Neural cell (in vitro differentiated cells): ENCODE results near the gene PAWR. TPM values are rescaled to one million over a fixed set of nuclear protein-coding genes. Genes with fewer than 3 reads are reported as not detected.

Experiments
- H2AFZ ChIP-seq: fragments of 200-600, 300-800 bp; sonication (generic), shearing (Covaris generic); 2 replicates; pipeline ENCODE4 v1.6.0; 2014; ENCODE audit warnings: low read depth, mild to moderate bottlenecking, antibody characterized with exemption, low read length, moderate library complexity
- H3F3A ChIP-seq: fragments of 200-600 bp; shearing (Covaris generic); 2 replicates; pipeline ENCODE4 v1.6.1; 2016; ENCODE audit warnings: mild to moderate bottlenecking, moderate library complexity, mixed read lengths, antibody characterized with exemption, low read length; ENCODE audit not compliant: insufficient read depth, poor library complexity, severe bottlenecking
- H3K27ac ChIP-seq: fragments of 200-600, 300-800 bp; sonication (generic), shearing (Covaris generic); 2 replicates; pipeline ENCODE4 v1.5.1; 2014; ENCODE audit warnings: mild to moderate bottlenecking, low read length, moderate library complexity
- H3K27me3 ChIP-seq: fragments of 300-800, 200-600 bp; sonication (generic), shearing (Covaris generic); 2 replicates; pipeline ENCODE4 v1.6.0; 2014; ENCODE audit warnings: mild to moderate bottlenecking, low read depth, low read length, moderate library complexity; ENCODE audit not compliant: insufficient read depth
- H3K36me3 ChIP-seq: fragments of 300-800, 200-600 bp; sonication (generic), shearing (Covaris generic); 2 replicates; pipeline ENCODE4 v1.5.1; 2014; ENCODE audit warnings: mild to moderate bottlenecking, antibody characterized with exemption, low read length, moderate library complexity; ENCODE audit not compliant: insufficient read depth
- H3K4me2 ChIP-seq: fragments of 300-800, 200-600 bp; sonication (generic), shearing (Covaris generic); 2 replicates; pipeline ENCODE4 v1.6.0; 2014; ENCODE audit warnings: mild to moderate bottlenecking, low read length
- H3K4me3 ChIP-seq: fragments of 300-800, 200-600 bp; sonication (generic), shearing (Covaris generic); 2 replicates; pipeline ENCODE4 v1.5.1; 2014; ENCODE audit warnings: mild to moderate bottlenecking, low read length, moderate library complexity
- H3K79me2 ChIP-seq: fragments of 200-600 bp; shearing (Covaris generic); replicated peaks from 2 replicates; pipeline ENCODE4 v1.6.0; 2014; ENCODE audit warnings: mild to moderate bottlenecking, low read length, moderate library complexity; ENCODE audit not compliant: insufficient read depth
- H3K9ac ChIP-seq: fragments of 300-800, 200-600 bp; sonication (generic), shearing (Covaris generic); 2 replicates; pipeline ENCODE4 v1.6.1; 2016; ENCODE audit warnings: mild to moderate bottlenecking, low read length, mixed read lengths
- H3K9me2 ChIP-seq: fragments of 200-600 bp; shearing (Covaris generic); 2 replicates; pipeline ENCODE4 v1.6.1; 2016; ENCODE audit warnings: mild to moderate bottlenecking, low read length, mixed read lengths; ENCODE audit not compliant: insufficient read depth
- H3K9me3 ChIP-seq: fragments of 200-600, 300-800 bp; sonication (generic), shearing (Covaris generic); 2 replicates; pipeline ENCODE4 v1.6.1; 2016; ENCODE audit warnings: mild to moderate bottlenecking, mixed run types, low read length, moderate library complexity, mixed read lengths
- H4K20me1 ChIP-seq: fragments of 200-600 bp; shearing (Covaris generic); 2 replicates; pipeline ENCODE4 v1.6.1; 2016; ENCODE audit warnings: mild to moderate bottlenecking, mixed run types; ENCODE audit not compliant: insufficient read depth
- EP300 ChIP-seq: fragments of 450-650 bp; conservative IDR thresholded peaks from 2 replicates; pipeline ENCODE4 v1.6.1; 2014; ENCODE audit warnings: antibody characterized with exemption, mild to moderate bottlenecking, moderate library complexity; ENCODE audit not compliant: poor library complexity, severe bottlenecking
- EZH2 ChIP-seq: fragments of 200-600, 300-800 bp; shearing (Covaris generic), sonication (generic); IDR thresholded peaks from 2 replicates; pipeline ENCODE4 v1.6.1; 2014; ENCODE audit warnings: antibody characterized with exemption, low read length, borderline replicate concordance, mild to moderate bottlenecking; ENCODE audit not compliant: insufficient read depth, poor library complexity, severe bottlenecking
- MXI1 ChIP-seq: fragments of 450-650 bp; conservative IDR thresholded peaks from 2 replicates; pipeline ENCODE4 v1.6.1; 2014; ENCODE audit warnings: antibody characterized with exemption, mild to moderate bottlenecking; ENCODE audit not compliant: poor library complexity, severe bottlenecking
- POLR2AphosphoS5 ChIP-seq: IDR thresholded peaks from 2 replicates; pipeline ENCODE4 v1.6.1; 2012
- RAD21 ChIP-seq: fragments of 450-650 bp; conservative IDR thresholded peaks from 2 replicates; pipeline ENCODE4 v1.6.1; 2014; ENCODE audit warnings: antibody characterized with exemption, mild to moderate bottlenecking, moderate library complexity
- REST ChIP-seq: IDR thresholded peaks from 2 replicates; pipeline ENCODE4 v1.6.1; 2012; ENCODE audit warnings: borderline replicate concordance
- SMC3 ChIP-seq: fragments of 450-650 bp; conservative IDR thresholded peaks from 2 replicates; pipeline ENCODE4 v1.6.1; 2014; ENCODE audit warnings: antibody characterized with exemption, mild to moderate bottlenecking, moderate library complexity; ENCODE audit not compliant: poor library complexity
- TAF1 ChIP-seq: IDR thresholded peaks from 2 replicates; pipeline ENCODE4 v1.6.1; 2012; ENCODE audit warnings: low read depth
- polyA plus RNA-seq: library from polyadenylated mRNA; depleted of rRNA; stranded (reverse); fragments of >200 nt; gene quantifications from 2 replicates; pipeline ENCODE4 v1.2.3, GENCODE V29; 2014
- TF ChIP-seq, protein P1 (sequence below): fragments of 450-650 bp; IDR thresholded peaks from 2 replicates; pipeline ENCODE4 v1.5.1; 2014; ENCODE audit warnings: antibody characterized with exemption, mild to moderate bottlenecking, moderate library complexity; ENCODE audit not compliant: poor library complexity, severe bottlenecking

PAWR gene
- polyA plus RNA-seq, 1 donor from 2014 or later, result 13.4 TPM

DNA sequence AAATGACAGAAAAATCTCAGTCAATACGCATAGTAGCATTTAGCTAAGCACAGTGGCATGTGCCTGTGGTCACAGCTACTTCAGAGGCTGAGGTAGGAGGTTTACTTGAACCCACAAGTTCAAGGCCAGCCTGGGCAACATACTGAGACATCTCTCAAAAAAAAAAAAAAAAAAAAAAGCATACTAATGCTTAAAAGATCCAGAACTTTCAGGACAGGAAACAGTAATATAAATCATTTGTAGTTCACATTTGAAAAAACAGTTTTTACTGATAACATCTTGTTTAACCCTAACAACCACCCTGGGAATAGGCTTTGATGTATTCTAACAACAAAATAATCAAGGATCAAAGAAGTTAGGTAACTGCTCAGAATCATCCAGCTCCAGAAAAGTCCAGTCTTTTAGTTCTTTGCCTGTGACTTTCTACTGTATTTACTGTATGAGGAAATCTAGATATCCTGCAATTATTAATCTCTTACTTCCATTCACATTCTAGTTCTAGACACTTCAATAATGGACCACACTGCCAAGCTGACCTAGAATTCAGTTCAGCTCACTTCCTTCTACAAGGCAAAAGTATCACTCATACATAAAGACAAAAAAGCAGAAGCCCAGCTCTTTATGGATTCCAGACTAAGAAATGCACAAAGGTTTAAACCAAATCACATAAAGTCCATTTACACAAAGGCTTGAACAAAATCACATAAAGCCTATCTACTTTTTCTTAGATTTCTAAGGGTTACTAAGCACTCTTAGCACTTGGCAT, 28.5 kb downstream of the PAWR start:
- H3K27me3 ChIP-seq, result no peaks in the 10 kb centered on the region
- H3K9ac ChIP-seq, result no peak overlapping the region
- no peaks in the 10 kb centered on the region for H3K36me3 ChIP-seq
- no peaks in the 10 kb centered on the region for H3K9me3 ChIP-seq
- TF ChIP-seq POLR2AphosphoS5 (no peak), EZH2 (no peak), RAD21 (no peak), TAF1 (no peak), EP300 (no peak), SMC3 (no peak), REST (no peak), MXI1 (no peak)
- TF ChIP-seq, protein P1, sequence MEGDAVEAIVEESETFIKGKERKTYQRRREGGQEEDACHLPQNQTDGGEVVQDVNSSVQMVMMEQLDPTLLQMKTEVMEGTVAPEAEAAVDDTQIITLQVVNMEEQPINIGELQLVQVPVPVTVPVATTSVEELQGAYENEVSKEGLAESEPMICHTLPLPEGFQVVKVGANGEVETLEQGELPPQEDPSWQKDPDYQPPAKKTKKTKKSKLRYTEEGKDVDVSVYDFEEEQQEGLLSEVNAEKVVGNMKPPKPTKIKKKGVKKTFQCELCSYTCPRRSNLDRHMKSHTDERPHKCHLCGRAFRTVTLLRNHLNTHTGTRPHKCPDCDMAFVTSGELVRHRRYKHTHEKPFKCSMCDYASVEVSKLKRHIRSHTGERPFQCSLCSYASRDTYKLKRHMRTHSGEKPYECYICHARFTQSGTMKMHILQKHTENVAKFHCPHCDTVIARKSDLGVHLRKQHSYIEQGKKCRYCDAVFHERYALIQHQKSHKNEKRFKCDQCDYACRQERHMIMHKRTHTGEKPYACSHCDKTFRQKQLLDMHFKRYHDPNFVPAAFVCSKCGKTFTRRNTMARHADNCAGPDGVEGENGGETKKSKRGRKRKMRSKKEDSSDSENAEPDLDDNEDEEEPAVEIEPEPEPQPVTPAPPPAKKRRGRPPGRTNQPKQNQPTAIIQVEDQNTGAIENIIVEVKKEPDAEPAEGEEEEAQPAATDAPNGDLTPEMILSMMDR, result no peak
- no peak overlapping the region for H2AFZ ChIP-seq
- no peak overlapping the region for H3K4me3 ChIP-seq
- no peaks in the 10 kb centered on the region for H3K79me2 ChIP-seq
- H4K20me1 ChIP-seq, result no peaks in the 10 kb centered on the region
- no peak overlapping the region for H3K4me2 ChIP-seq
- H3F3A ChIP-seq, result no peaks in the 10 kb centered on the region
- no peaks in the 10 kb centered on the region for H3K9me2 ChIP-seq
- no peak overlapping the region for H3K27ac ChIP-seq

- no peaks in the 10 kb centered on the region for H3K9me3 ChIP-seq
- no peak overlapping the region for H2AFZ ChIP-seq
- H3F3A ChIP-seq, result no peaks in the 10 kb centered on the region
- H3K79me2 ChIP-seq, result no peaks in the 10 kb centered on the region
- TF ChIP-seq SMC3 (no peak), RAD21 (no peak)
- H3K36me3 ChIP-seq, result no peaks in the 10 kb centered on the region
- H3K27ac ChIP-seq, result no peak overlapping the region
- H3K4me3 ChIP-seq, result no peak overlapping the region
- H3K9ac ChIP-seq, result no peak overlapping the region
- H3K9me2 ChIP-seq, result no peaks in the 10 kb centered on the region
- no peaks in the 10 kb centered on the region for H3K27me3 ChIP-seq
- H4K20me1 ChIP-seq, result no peaks in the 10 kb centered on the region
- no peak overlapping the region for H3K4me2 ChIP-seq
Observed at GRCh38 chr12:79661629-79662028, 29.1 kb downstream of the PAWR start.
